ENCODE measurements around the gene TRIP4.
"Not testable (repeated sequence)": the region's sequence is repeated elsewhere in the genome, so short reads cannot be mapped to it uniquely, and the experiment has no call there.

Gene TRIP4

GRCh38 chr15:64387562-64388168, at the start of gene TRIP4:
Gene TRIP4 (plus strand): TSS chr15:64387836. CDS start chr15:64387864, 28 bp downstream.
- DNase-seq (ENCODE audit: low read depth in 2 of 2), result peak; percentile 93 to 94

GRCh38 chr15:64340355-64340754, 47.3 kb upstream of the TRIP4 start:
- DNase-seq (ENCODE audit: low read depth in 2 of 2), result no peak

- DNase-seq (ENCODE audit: low read depth in 2 of 2), result no peak
Observed at GRCh38 chr15:64341961-64342360, 45.7 kb upstream of the TRIP4 start.

GRCh38 chr15:64343222-64343621, 44.4 kb upstream of the TRIP4 start:
- DNase-seq (ENCODE audit: low read depth in 2 of 2), result no peak

- DNase-seq (ENCODE audit: low read depth in 2 of 2), result no peak
Observed at GRCh38 chr15:64343841-64344240, 43.8 kb upstream of the TRIP4 start.

- no peak for DNase-seq (ENCODE audit: low read depth in 2 of 2)
Observed at GRCh38 chr15:64344651-64345294, 42.9 kb upstream of the TRIP4 start.

GRCh38 chr15:64346242-64346641, 41.4 kb upstream of the TRIP4 start:
- DNase-seq (ENCODE audit: low read depth in 2 of 2), result not testable (repeated sequence)

- no peak for DNase-seq (ENCODE audit: low read depth in 2 of 2)
Observed at GRCh38 chr15:64348455-64348854, 39.2 kb upstream of the TRIP4 start.

- no peak for DNase-seq (ENCODE audit: low read depth in 2 of 2)
Observed at GRCh38 chr15:64349375-64349774, 38.3 kb upstream of the TRIP4 start.

GRCh38 chr15:64351265-64351664, 36.4 kb upstream of the TRIP4 start:
- DNase-seq (ENCODE audit: low read depth in 2 of 2), result no peak

- DNase-seq (ENCODE audit: low read depth in 2 of 2), result no peak
Observed at GRCh38 chr15:64354688-64355344, 32.8 kb upstream of the TRIP4 start.

- peak; percentile 11 to 18 for DNase-seq (ENCODE audit: low read depth in 2 of 2)
Observed at GRCh38 chr15:64355348-64355943, 32.2 kb upstream of the TRIP4 start.

- DNase-seq (ENCODE audit: low read depth in 2 of 2), result peak; percentile 83 to 90
Observed at GRCh38 chr15:64355944-64356709, 31.5 kb upstream of the TRIP4 start, which contains the start of gene CSNK1G1. Gene CSNK1G1 (minus strand): TSS chr15:64356173. CDS start chr15:64300499, 55,674 bp downstream.

- DNase-seq (ENCODE audit: low read depth in 2 of 2), result no peak
Observed at GRCh38 chr15:64356710-64357040, 31.0 kb upstream of the TRIP4 start.

GRCh38 chr15:64361259-64361658, 26.4 kb upstream of the TRIP4 start:
- no peak for DNase-seq (ENCODE audit: low read depth in 2 of 2)

GRCh38 chr15:64369078-64369607, 18.5 kb upstream of the TRIP4 start:
- DNase-seq (ENCODE audit: low read depth in 2 of 2), result no peak

GRCh38 chr15:64371383-64371782, 16.3 kb upstream of the TRIP4 start:
- not testable (repeated sequence) for DNase-seq (ENCODE audit: low read depth in 2 of 2)

- no peak for DNase-seq (ENCODE audit: low read depth in 2 of 2)
Observed at GRCh38 chr15:64373360-64373759, 14.3 kb upstream of the TRIP4 start.

- DNase-seq (ENCODE audit: low read depth in 2 of 2), result no peak
Observed at GRCh38 chr15:64379216-64379960, 8.2 kb upstream of the TRIP4 start.

- not testable (repeated sequence) for DNase-seq (ENCODE audit: low read depth in 2 of 2)
Observed at GRCh38 chr15:64380130-64380870, 7.3 kb upstream of the TRIP4 start.

Data from activated CD4-positive, alpha-beta T cell treated with anti-CD3 and anti-CD28 coated beads for 24 hours (primary cell).